Measurements from ENCODE around the gene GCAT.

The GCAT gene

GRCh38 chr22:37803639-37804351, 3.9 kb upstream of the GCAT start:
- Histone ChIP-seq H3K79me2 (ENCODE audit: insufficient read depth, low read length) (no peaks in the 10 kb centered on the region), H4K20me1 (ENCODE audit: insufficient read depth, low read length) (no peaks in the 10 kb centered on the region), H3K9me2 (ENCODE audit: low read depth, low read length) (no peaks in the 10 kb centered on the region), H3K4me1 (ENCODE audit: insufficient read depth, low read length, severe bottlenecking) (peaks cover 66% of the 10 kb centered on the region), H2AFZ (ENCODE audit: low read length) (no peak overlapping the region), H3K9me3 (ENCODE audit: low read length) (no peaks in the 10 kb centered on the region), H3K27ac (ENCODE audit: low read depth, low read length, poor library complexity, severe bottlenecking) (peak overlapping the region; percentile 7), H3K4me2 (ENCODE audit: low read length) (peak overlapping the region; percentile 55; the same call in 1 of the 2 replicates), H3K4me3 (ENCODE audit: low read depth, low read length, poor library complexity, severe bottlenecking) (peak overlapping the region; percentile 73), H3F3A (ENCODE audit: insufficient read depth, low read length) (no peaks in the 10 kb centered on the region; the same call in 1 of the 2 replicates), H3K9ac (ENCODE audit: low read length) (peak overlapping the region; percentile 49; the same call in 1 of the 2 replicates), H3K27me3 (ENCODE audit: insufficient read depth, low read length) (peaks cover 10% of the 10 kb centered on the region; the same call in 1 of the 2 replicates), H3K36me3 (ENCODE audit: insufficient read depth, low read length) (no peaks in the 10 kb centered on the region; the same call in 1 of the 2 replicates)
- TF ChIP-seq EZH2 (IDR thresholded peaks at IDR 0.05; ENCODE audit: borderline replicate concordance, low read length) (no peak), CTCF (IDR thresholded peaks at IDR 0.05; ENCODE audit: low read length) (no peak)

- H3K4me3 ChIP-seq (ENCODE audit: low read depth, low read length, poor library complexity, severe bottlenecking): peak overlapping the region; percentile 73
- H3K9ac ChIP-seq (ENCODE audit: low read length): peak overlapping the region; percentile 49; the same call in 1 of the 2 replicates
- H3K9me2 ChIP-seq (ENCODE audit: low read depth, low read length): no peaks in the 10 kb centered on the region
- no peaks in the 10 kb centered on the region for H3K9me3 ChIP-seq (ENCODE audit: low read length)
- H4K20me1 ChIP-seq (ENCODE audit: insufficient read depth, low read length): no peaks in the 10 kb centered on the region
- TF ChIP-seq EZH2 (IDR thresholded peaks at IDR 0.05; ENCODE audit: borderline replicate concordance, low read length) (no peak), CTCF (IDR thresholded peaks at IDR 0.05; ENCODE audit: low read length) (no peak)
- H3F3A ChIP-seq (ENCODE audit: insufficient read depth, low read length): no peaks in the 10 kb centered on the region; the same call in 1 of the 2 replicates
- H3K27me3 ChIP-seq (ENCODE audit: insufficient read depth, low read length): peaks cover 10% of the 10 kb centered on the region; the same call in 1 of the 2 replicates
- H3K36me3 ChIP-seq (ENCODE audit: insufficient read depth, low read length): no peaks in the 10 kb centered on the region
- no peaks in the 10 kb centered on the region for H3K79me2 ChIP-seq (ENCODE audit: insufficient read depth, low read length)
- peak overlapping the region; percentile 55 for H3K4me2 ChIP-seq (ENCODE audit: low read length)
- H3K27ac ChIP-seq (ENCODE audit: low read depth, low read length, poor library complexity, severe bottlenecking): peak overlapping the region; percentile 7
- peaks cover 68% of the 10 kb centered on the region for H3K4me1 ChIP-seq (ENCODE audit: insufficient read depth, low read length, severe bottlenecking)
- H2AFZ ChIP-seq (ENCODE audit: low read length): no peak overlapping the region
These were observed 3.3 kb upstream of the GCAT start for GRCh38 chr22:37804352-37804880.

GRCh38 chr22:37804881-37805809, 2.6 kb upstream of the GCAT start:
- Histone ChIP-seq H3K36me3 (ENCODE audit: insufficient read depth, low read length) (no peaks in the 10 kb centered on the region; the same call in 1 of the 2 replicates), H4K20me1 (ENCODE audit: insufficient read depth, low read length) (no peaks in the 10 kb centered on the region), H3K4me2 (ENCODE audit: low read length) (peak overlapping the region; percentile 55), H3K27me3 (ENCODE audit: insufficient read depth, low read length) (peaks cover 10% of the 10 kb centered on the region; the same call in 1 of the 2 replicates), H2AFZ (ENCODE audit: low read length) (no peak overlapping the region), H3K27ac (ENCODE audit: low read depth, low read length, poor library complexity, severe bottlenecking) (peak overlapping the region; percentile 5), H3K4me1 (ENCODE audit: insufficient read depth, low read length, severe bottlenecking) (peaks cover 71% of the 10 kb centered on the region), H3K9me2 (ENCODE audit: low read depth, low read length) (no peaks in the 10 kb centered on the region), H3K79me2 (ENCODE audit: insufficient read depth, low read length) (no peaks in the 10 kb centered on the region), H3K4me3 (ENCODE audit: low read depth, low read length, poor library complexity, severe bottlenecking) (peak overlapping the region; percentile 73), H3K9ac (ENCODE audit: low read length) (peak overlapping the region; percentile 49; the same call in 1 of the 2 replicates), H3K9me3 (ENCODE audit: low read length) (no peaks in the 10 kb centered on the region), H3F3A (ENCODE audit: insufficient read depth, low read length) (no peaks in the 10 kb centered on the region; the same call in 1 of the 2 replicates)
- TF ChIP-seq EZH2 (IDR thresholded peaks at IDR 0.05; ENCODE audit: borderline replicate concordance, low read length) (no peak; the same call in 1 of the 2 replicates), CTCF (IDR thresholded peaks at IDR 0.05; ENCODE audit: low read length) (no peak)
